ENCODE data around the gene KIAA1755. TPM values are rescaled to one million over a fixed set of nuclear protein-coding genes. Genes with fewer than 3 reads are reported as not detected.

KIAA1755 gene
- total and polyA plus RNA-seq, 8 donors: 1.2 to 9.4 (median 3.1) TPM; not detected in 1

- WGBS, 5 donors: 66 to 76% (median 70%) methylated on average over 15 of the region's 15 CpGs
- TF ChIP-seq CTCF (IDR thresholded peaks at IDR 0.05) (no peak), EP300 (IDR thresholded peaks at IDR 0.05) (no peak), POLR2A (IDR thresholded peaks at IDR 0.05) (no peak)
- DNase-seq: no peak
- intact Hi-C loops (cut with DNase I; ENCODE audit: low total_unique reads): no loop called here
- no peaks in the 10 kb centered on the region for H3K9me3 ChIP-seq
- peaks cover 0 to 21% (median 9%) of the 10 kb centered on the region in 4 donors for H3K36me3 ChIP-seq
- H3K4me3 ChIP-seq: peak overlapping the region; percentile 46 to 56 (median 54)
- H3K27me3 ChIP-seq: no peaks in the 10 kb centered on the region
- H3K4me1 ChIP-seq: peaks cover 29 to 95% (median 62%) of the 10 kb centered on the region in 4 donors
- H3K27ac ChIP-seq: peak overlapping the region in 4 of 5 donors; percentile 59 to 85 (median 74)
Observed at GRCh38 chr20:38162878-38163875, 97.4 kb downstream of the KIAA1755 start.

- Histone ChIP-seq H3K36me3 (peaks cover 0 to 21% (median 9%) of the 10 kb centered on the region in 4 donors), H3K27me3 (no peaks in the 10 kb centered on the region), H3K9me3 (no peaks in the 10 kb centered on the region), H3K27ac (peak overlapping the region in 2 of 5 donors; percentile 12 to 85), H3K4me1 (peaks cover 35 to 95% (median 64%) of the 10 kb centered on the region in 4 donors), H3K4me3 (no peak overlapping the region)
- intact Hi-C loops (cut with DNase I; ENCODE audit: low total_unique reads): no loop called here
- 26 to 56% (median 33%) methylated on average over 2 of the region's 2 CpGs for WGBS, 5 donors
- TF ChIP-seq POLR2AphosphoS5 (IDR thresholded peaks at IDR 0.05) (no peak), EP300 (IDR thresholded peaks at IDR 0.05) (no peak), CTCF (IDR thresholded peaks at IDR 0.05) (no peak), POLR2A (IDR thresholded peaks at IDR 0.05) (no peak)
- DNase-seq: no peak
Observed at GRCh38 chr20:38162149-38162548, 98.4 kb downstream of the KIAA1755 start.

- Histone ChIP-seq H3K4me1 (peaks cover 36 to 95% (median 64%) of the 10 kb centered on the region in 4 donors), H3K4me3 (no peak overlapping the region), H3K9me3 (no peaks in the 10 kb centered on the region), H3K27me3 (no peaks in the 10 kb centered on the region), H3K36me3 (peaks cover 0 to 21% (median 11%) of the 10 kb centered on the region in 4 donors), H3K27ac (peak overlapping the region in 3 of 5 donors; percentile 12 to 85 (median 83))
- no peak for DNase-seq
- 86 to 93% (median 90%) methylated on average over 11 to 14 of the region's 14 CpGs for WGBS, 5 donors
- intact Hi-C loops (cut with DNase I; ENCODE audit: low total_unique reads): no loop called here
- TF ChIP-seq EP300 (IDR thresholded peaks at IDR 0.05) (no peak), POLR2AphosphoS5 (IDR thresholded peaks at IDR 0.05) (no peak), POLR2A (IDR thresholded peaks at IDR 0.05) (no peak), CTCF (IDR thresholded peaks at IDR 0.05) (no peak)
Observed at GRCh38 chr20:38161412-38161774, 99.1 kb downstream of the KIAA1755 start.

Other genes starting within 250 kb of the KIAA1755 start
- 10 to 100 TPM in 3 of 5 donors, 1 to 10 TPM in 2; 3.1 to 27.2 (median 11.7) TPM for gene TTI1, start 227.3 kb downstream of the KIAA1755 start, total RNA-seq
- gene TTI1, start 227.3 kb downstream of the KIAA1755 start, polyA plus RNA-seq: 1 to 10 TPM; 5.0 to 6.2 (median 5.9) TPM
- gene RPRD1B, start 227.0 kb downstream of the KIAA1755 start, total RNA-seq: 10 to 100 TPM in 4 of 5 donors, 1 to 10 TPM in 1; 8.1 to 60.0 (median 31.5) TPM
- 10 to 100 TPM in 1 of 3 donors, 1 to 10 TPM in 2; 8.0 to 10.2 (median 8.1) TPM for gene RPRD1B, start 227.0 kb downstream of the KIAA1755 start, polyA plus RNA-seq
- gene TGM2, start 95.5 kb downstream of the KIAA1755 start, total RNA-seq: 100 to 1,000 TPM in 1 of 5 donors, 10 to 100 TPM in 4; 27.8 to 195 (median 44.3) TPM
- 10 to 100 TPM; 16.2 to 28.0 (median 25.1) TPM for gene TGM2, start 95.5 kb downstream of the KIAA1755 start, polyA plus RNA-seq
- 1 to 10 TPM in 2 of 5 donors, not detected in 3; 1.3 to 4.8 TPM for gene BPI, start 43.4 kb upstream of the KIAA1755 start, total RNA-seq
- gene BPI, start 43.4 kb upstream of the KIAA1755 start, polyA plus RNA-seq: under 1 TPM in 2 of 3 donors, not detected in 1; 0.13 to 0.44 TPM
- not detected for gene LBP, start 85.7 kb upstream of the KIAA1755 start, total RNA-seq
- gene LBP, start 85.7 kb upstream of the KIAA1755 start, polyA plus RNA-seq: 1 to 10 TPM in 1 of 3 donors, under 1 TPM in 1, not detected in 1; 0.08 to 2.4 TPM
- gene SNHG17, start 174.6 kb upstream of the KIAA1755 start, total RNA-seq: 10 to 100 TPM; 11.0 to 55.2 (median 23.9) TPM
- 10 to 100 TPM; 24.5 to 43.7 (median 34.7) TPM for gene SNHG17, start 174.6 kb upstream of the KIAA1755 start, polyA plus RNA-seq
- gene RALGAPB, start 212.1 kb upstream of the KIAA1755 start, total RNA-seq: 10 to 100 TPM; 26.9 to 57.5 (median 50.2) TPM
- gene RALGAPB, start 212.1 kb upstream of the KIAA1755 start, polyA plus RNA-seq: 1 to 10 TPM; 5.4 to 7.6 (median 6.7) TPM